Activated T-cell treated with anti-CD3 and anti-CD28 coated beads for 24 hours (primary cell): Measurements from ENCODE around the gene KLF3.

ENCODE experiments used
- DNase-seq: peaks from one replicate; pipeline ENCODE4 v3.0.0-alpha.2; 2020; ENCODE audit warnings: low read depth

KLF3 gene

DNA sequence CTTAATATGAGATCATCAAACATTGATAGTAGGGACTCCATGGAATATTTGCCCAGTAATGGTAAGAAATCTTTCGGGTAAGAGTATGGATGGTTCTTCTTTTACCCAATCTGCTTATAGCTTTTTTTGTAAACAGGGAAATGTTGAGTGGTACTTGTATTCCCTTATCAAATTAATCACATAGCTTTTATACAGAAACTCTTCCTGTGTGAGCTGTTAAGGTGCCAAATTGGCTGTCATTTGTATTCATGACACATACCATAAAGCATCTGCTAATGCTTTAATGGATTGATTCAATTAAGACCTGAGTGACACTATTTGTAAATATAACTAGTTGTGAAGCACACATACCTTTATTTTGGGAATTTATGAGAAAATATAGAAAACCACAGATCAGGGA lies 34.2 kb downstream of the KLF3 start:
- no peak for DNase-seq

GRCh38 chr4:38699112-38699511 lies 35.1 kb downstream of the KLF3 start:
- DNase-seq: no peak

DNA sequence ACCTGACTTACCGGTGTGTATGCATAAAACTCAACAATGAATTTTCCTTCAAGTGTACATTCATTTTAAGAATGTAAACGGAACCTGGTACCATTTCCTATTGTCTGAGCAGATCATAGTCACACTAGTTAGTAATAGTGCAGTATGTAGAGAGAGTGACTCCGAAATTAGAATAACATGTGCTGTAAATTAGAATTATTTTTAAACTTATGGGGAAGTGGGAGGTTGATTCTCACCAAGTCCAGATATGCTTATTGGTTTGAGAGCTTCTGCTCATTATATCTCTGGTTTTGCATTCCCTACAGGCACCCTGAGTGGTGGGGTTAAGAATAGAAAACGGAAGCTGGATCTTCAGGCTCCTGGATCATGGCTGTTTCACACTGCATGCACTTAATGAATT lies 39.6 kb downstream of the KLF3 start:
- DNase-seq: no peak

GRCh38 chr4:38704622-38705154 lies 40.7 kb downstream of the KLF3 start:
- no peak for DNase-seq

DNA sequence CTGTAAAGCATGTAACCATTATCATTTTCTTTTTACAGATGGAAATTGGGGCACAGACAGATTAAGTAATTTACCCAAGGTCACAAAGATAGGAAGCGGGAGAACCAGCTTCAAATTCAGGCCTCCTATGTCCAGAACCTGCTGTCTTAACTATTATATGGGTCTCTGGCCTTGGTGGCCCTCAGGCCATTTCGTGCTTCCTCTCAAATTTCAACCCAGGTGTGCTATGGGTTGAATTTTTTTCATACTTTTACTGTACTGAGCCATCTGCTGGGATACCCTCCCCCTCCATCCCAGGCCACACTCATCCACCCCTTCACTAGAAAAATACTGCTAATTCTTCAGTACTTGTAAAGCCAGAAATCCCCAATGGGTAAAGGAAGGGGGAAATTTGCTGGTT lies 42.3 kb downstream of the KLF3 start:
- DNase-seq: no peak

GRCh38 chr4:38710053-38710452 lies 46.1 kb downstream of the KLF3 start:
- DNase-seq: no peak

DNA sequence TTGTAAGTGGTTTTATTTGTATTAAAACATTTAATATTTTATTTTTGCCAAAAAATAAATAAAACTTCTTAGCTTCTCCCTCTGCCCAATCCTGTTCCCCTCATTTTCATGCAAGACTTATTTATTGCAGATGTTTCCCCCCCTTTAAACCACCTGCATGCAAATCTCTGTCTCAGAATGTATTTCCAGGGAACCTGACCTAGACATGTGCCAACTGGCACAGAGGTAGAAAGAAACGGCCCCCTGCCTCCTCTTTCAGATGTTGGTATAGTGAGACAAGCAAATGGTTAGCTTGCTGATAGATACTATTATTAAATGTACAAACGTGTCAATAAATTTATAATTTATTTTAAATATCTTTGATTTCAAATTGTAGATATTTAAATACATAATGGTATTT lies 47.1 kb downstream of the KLF3 start:
- DNase-seq: no peak

DNA sequence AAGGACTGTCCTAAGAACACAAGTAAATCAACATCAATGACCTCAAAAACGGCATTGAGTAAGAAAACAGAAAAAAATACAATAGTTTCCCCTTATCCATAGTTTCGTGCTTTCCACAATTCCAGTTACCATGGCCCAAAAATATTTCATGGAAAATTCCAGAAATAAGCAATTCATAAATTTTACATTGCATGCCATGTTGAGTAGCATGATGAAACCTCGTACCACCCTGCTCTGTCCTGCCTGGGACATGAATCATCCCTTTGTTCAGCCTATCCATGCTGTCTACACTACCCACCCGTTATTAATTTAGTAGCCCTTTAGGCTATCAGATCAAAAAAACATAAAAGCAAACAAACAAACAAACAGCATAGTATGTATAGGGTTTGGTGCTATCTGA lies 51.1 kb downstream of the KLF3 start:
- DNase-seq: no peak

GRCh38 chr4:38716256-38716655 lies 52.3 kb downstream of the KLF3 start:
- no peak for DNase-seq

GRCh38 chr4:38717604-38718003 lies 53.6 kb downstream of the KLF3 start:
- DNase-seq: no peak

GRCh38 chr4:38723114-38723513 lies 59.1 kb downstream of the KLF3 start:
- DNase-seq: no peak

- no peak for DNase-seq
Observed at GRCh38 chr4:38723726-38724474, 59.9 kb downstream of the KLF3 start.

DNA sequence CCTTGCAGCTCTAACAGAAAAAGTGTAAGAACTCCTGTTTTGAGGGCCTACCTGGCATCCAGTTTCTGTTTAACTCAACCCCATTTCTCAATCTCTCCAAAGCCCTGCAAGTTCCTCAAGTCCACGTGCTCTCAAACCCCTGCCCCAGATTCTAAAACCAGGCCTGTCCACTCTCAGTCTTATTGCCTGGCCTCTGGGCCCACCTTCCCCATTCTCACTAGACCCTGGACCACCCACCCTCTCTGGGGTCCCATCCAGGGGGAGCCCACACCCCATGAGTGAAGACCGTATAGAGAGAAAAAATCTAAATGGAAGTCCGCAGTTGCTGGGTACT lies 60.4 kb downstream of the KLF3 start:
- no peak for DNase-seq

- no peak for DNase-seq
Observed at GRCh38 chr4:38728631-38729141, 64.7 kb downstream of the KLF3 start.

- DNase-seq: no peak
Observed at GRCh38 chr4:38730493-38730829, 66.5 kb downstream of the KLF3 start.

DNA sequence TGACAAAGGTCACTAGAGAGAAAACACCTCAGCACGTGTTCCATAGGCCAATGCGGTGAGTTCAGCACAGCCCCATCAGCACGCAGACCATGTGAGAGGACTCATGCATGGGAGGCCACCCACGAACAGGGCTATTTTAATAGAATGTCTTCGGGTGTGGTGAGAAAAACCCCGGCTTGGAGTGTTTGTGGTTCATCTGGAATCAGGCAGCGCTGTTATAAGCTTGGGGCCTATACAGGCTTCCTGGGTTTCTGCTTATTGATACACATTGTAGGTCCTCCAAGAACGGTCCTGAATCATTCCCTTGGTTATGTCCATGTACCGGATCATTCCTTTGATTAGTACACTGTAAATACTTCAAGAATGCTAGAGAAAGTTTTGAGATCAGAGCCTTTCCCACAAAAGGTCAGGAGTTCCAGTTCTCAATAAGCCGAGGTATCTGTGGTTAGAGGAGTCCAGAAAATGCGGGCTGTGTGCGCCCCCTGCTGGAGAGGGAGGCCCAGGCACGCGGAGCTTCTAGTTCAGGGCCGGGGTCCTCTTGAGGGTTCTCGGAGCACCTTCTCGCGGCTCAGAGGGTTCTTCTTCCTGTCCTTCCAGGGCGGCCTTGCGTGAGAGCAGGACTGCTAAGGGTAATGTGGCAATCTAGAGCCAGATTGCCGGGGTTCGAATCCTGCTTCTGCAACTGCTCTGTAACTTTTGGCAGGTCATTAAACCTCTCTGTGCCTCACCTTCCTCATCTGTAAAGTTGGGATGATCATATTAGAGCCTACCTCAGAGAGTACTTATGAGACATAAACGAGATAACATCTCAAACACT lies 67.0 kb downstream of the KLF3 start:
- peak; percentile 81 for DNase-seq

- DNase-seq: no peak
Observed at GRCh38 chr4:38733663-38734062, 69.7 kb downstream of the KLF3 start.

DNA sequence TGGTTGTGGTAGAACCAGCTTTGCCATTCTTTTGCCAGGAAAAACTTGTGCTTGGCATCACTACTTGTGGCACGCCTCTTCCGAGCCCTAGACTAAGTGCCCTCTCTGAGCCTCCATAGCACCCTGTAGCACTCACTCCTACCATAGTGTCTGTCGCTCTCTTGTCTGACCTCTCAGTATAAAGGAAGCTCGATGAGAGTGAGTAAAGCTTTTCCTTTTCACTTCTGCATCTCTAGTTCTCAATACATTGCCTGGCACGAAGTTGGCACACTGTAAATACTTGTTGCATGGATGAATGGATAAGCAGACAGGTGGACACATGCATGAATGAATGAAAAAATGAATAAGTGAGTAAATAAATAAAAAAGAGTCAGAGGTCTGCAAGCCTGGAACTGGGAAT lies 70.4 kb downstream of the KLF3 start:
- DNase-seq: no peak

GRCh38 chr4:38734911-38735310 lies 70.9 kb downstream of the KLF3 start:
- no peak for DNase-seq

- DNase-seq: no peak
Observed at GRCh38 chr4:38735870-38736269, 71.9 kb downstream of the KLF3 start.

GRCh38 chr4:38738940-38739803 lies 75.2 kb downstream of the KLF3 start:
- no peak for DNase-seq

GRCh38 chr4:38740303-38740702 lies 76.3 kb downstream of the KLF3 start:
- no peak for DNase-seq
